Memory B cell (primary cell): ENCODE data around the gene APOBEC3C.
"Not testable (repeated sequence)": the region's sequence is repeated elsewhere in the genome, so short reads cannot be mapped to it uniquely, and the experiment has no call there.

Source experiments
- ATAC-seq: fragments of 150-1000 bp; cut with Tn5 transposase; 2 replicates; pipeline ENCODE4 v1.10.0; 2021; ENCODE audit warnings: low read depth, mild to moderate bottlenecking, moderate library complexity
- DNase-seq, 2 donors: peaks; one replicate each; pipeline ENCODE4 v3.0.0; 2022; ENCODE audit warnings: low spot score in 2 of 2
- H3K27ac Mint-ChIP-seq: one replicate; pipeline ENCODE4 v1.8.0; 2022; ENCODE audit warnings: mild to moderate bottlenecking, moderate library complexity, mixed read lengths
- H3K27me3 Mint-ChIP-seq: one replicate; pipeline ENCODE4 v1.8.0; 2022; ENCODE audit warnings: mixed read lengths
- H3K36me3 Mint-ChIP-seq: one replicate; pipeline ENCODE4 v1.8.0; 2022; ENCODE audit warnings: mild to moderate bottlenecking, mixed read lengths
- H3K4me1 Mint-ChIP-seq: one replicate; pipeline ENCODE4 v1.8.0; 2022; ENCODE audit warnings: mixed read lengths
- H3K4me3 Mint-ChIP-seq: one replicate; pipeline ENCODE4 v1.8.0; 2022; ENCODE audit warnings: mild to moderate bottlenecking, moderate library complexity, mixed read lengths
- H3K9me3 Mint-ChIP-seq: one replicate; pipeline ENCODE4 v1.8.0; 2022; ENCODE audit warnings: mixed read lengths

The APOBEC3C gene

DNA sequence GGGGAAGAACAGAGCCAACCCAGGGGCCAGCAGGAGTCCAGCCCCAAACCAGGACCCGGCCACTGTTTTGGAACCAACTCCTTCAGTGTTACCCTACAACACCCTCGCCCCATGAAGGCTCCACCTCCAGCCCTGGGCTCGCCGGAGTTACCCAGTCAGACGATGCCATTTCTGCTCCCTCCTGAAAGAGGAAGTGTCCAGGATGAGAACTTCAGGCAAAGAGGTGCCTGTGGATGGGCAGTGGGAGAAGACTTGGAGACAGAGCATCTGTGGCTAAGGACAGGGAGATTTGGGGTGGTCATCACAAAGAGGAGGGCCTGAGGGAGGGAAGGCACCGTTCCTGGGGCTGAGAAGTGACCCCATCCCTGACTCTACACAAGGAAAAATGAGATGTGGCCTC lies 18.0 kb upstream of the APOBEC3C start:
- H3K27me3 Mint-ChIP-seq: peaks cover 20% of the 10 kb centered on the region
- ATAC-seq: no peak

DNA sequence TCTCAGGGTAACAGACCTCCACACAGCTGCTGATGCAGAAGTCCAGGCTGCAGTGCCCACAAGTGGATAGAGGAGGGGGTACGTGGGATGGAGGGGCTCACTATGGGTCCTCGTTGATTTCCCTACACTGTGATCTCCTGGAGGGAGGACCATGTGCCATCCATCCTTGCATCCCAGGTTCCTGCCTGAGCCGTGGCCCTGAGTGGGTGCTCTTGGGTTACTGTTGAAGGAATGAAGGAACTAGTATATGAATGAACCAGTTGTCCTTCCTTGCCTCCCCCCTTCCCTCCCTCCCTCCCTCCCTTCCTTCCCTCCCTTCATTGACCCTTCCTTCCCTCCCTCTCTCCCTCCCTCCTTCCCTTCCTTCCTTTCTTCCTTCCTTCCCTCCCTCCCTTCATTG lies 16.5 kb upstream of the APOBEC3C start:
- no peak overlapping the region for H3K4me3 Mint-ChIP-seq
- peaks cover 2% of the 10 kb centered on the region for H3K36me3 Mint-ChIP-seq
- H3K27ac Mint-ChIP-seq: no peak overlapping the region
- DNase-seq: no peak
- H3K27me3 Mint-ChIP-seq: peaks cover 20% of the 10 kb centered on the region
- ATAC-seq: no peak
- peaks cover 3% of the 10 kb centered on the region for H3K9me3 Mint-ChIP-seq
- peaks cover 6% of the 10 kb centered on the region for H3K4me1 Mint-ChIP-seq

More for the DNA sequence above, 18.0 kb upstream of the APOBEC3C start:
- Mint-ChIP-seq H3K36me3 (peaks cover 2% of the 10 kb centered on the region), H3K27ac (no peak overlapping the region), H3K4me1 (peaks cover 6% of the 10 kb centered on the region), H3K9me3 (peaks cover 3% of the 10 kb centered on the region), H3K4me3 (no peak overlapping the region)
- DNase-seq: no peak

DNA sequence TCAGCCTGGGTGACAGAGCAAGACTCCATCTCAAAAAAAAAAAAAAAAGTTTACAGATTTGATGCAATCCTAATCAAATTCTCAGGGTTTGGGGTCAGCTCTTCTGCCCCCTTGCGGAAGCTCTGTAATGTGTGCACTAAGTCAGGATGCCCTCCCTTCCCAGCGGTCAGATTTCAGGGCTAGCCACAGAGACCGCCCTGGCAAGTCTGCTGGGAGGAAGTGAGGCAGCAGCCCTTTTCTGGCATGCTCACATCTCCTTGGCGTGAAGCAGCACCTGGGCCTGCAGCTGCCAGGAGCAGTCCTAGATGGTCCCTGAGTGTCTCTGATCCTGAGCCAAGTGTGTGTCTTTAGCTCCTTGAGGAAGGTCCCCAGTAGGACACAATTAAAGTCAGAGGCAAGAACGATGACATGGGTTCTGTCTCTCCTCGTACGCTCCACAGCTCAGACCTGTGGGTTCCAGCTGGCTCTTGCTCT lies 10.9 kb upstream of the APOBEC3C start:
- ATAC-seq (peak; percentile 83), DNase-seq (peak; percentile 59 to 62)
- no peak overlapping the region for H3K27ac Mint-ChIP-seq
- no peaks in the 10 kb centered on the region for H3K9me3 Mint-ChIP-seq
- H3K4me1 Mint-ChIP-seq: no peaks in the 10 kb centered on the region
- peaks cover 2% of the 10 kb centered on the region for H3K36me3 Mint-ChIP-seq
- peaks cover 2% of the 10 kb centered on the region for H3K27me3 Mint-ChIP-seq
- H3K4me3 Mint-ChIP-seq: no peak overlapping the region

DNA sequence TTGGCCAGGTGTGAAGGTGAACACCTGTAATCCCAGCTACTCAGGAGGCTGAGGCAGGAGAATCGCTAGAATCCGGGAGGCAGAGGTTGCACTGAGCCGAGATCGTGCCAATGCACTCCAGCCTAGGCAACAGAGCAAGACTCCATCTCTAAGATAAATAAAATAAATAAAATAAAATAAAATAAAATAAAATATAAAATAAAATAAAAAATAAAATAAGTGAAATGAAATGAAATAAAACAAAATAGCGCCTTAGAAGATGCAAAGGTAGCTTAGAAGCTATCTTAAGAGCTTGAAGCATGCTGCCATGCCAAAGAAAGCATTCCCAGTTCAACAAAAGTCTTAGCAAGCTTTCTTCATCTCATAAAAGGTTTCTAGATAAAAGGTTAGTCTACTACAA lies 6.9 kb upstream of the APOBEC3C start:
- no peaks in the 10 kb centered on the region for H3K4me1 Mint-ChIP-seq
- H3K4me3 Mint-ChIP-seq: no peak overlapping the region
- DNase-seq (no peak), ATAC-seq (no peak)
- H3K9me3 Mint-ChIP-seq: no peaks in the 10 kb centered on the region
- no peaks in the 10 kb centered on the region for H3K27me3 Mint-ChIP-seq
- H3K36me3 Mint-ChIP-seq: no peaks in the 10 kb centered on the region
- H3K27ac Mint-ChIP-seq: no peak overlapping the region

DNA sequence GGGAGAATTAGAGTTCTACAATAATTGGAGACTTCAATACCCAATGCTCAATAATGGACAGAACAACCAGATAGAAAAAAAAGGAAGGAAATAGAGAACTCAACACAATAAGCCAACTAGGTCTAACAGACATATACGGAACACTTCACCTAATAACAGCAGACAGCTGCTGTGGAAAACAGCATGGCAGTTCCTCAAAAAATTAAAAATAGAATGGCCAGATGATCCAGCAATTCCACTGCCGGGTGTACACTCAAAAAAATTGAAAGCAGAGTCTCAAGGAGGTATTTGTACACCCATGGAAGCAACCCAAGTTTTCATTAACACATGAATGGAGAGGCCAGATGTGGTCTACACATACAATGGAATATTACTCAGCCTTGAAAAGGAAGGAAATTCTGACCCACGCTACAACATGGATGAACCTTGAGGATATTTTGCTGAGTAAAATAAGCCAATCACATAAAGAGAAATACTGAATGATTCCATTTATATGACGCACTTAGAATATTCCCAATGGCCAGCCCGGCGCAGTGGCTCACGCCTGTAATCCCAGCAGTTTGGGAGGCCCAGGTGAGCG lies 5.7 kb upstream of the APOBEC3C start:
- H3K4me3 Mint-ChIP-seq, H3K36me3 Mint-ChIP-seq, H3K27me3 Mint-ChIP-seq, H3K4me1 Mint-ChIP-seq, DNase-seq, H3K27ac Mint-ChIP-seq, H3K9me3 Mint-ChIP-seq, ATAC-seq: not testable (repeated sequence)

DNA sequence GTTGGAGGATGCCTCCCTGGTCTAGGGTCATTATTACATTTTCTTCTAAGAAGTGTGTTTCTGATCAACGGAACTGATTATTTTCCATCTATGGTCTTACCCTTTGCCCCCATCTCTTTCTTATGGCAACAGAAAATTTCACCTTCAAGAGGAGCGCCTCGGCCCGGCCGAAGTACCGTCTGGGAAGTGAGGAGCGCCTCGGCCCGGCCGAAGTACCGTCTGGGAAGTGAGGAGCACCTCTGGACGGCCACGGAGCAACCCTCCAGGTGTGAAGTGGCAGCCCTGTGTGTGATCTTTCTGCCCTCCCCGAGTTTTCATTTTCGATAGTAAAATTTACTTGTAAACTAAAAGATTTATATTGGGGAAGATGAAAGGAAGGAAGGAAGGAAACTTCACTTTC lies 3.1 kb upstream of the APOBEC3C start:
- no peaks in the 10 kb centered on the region for H3K27me3 Mint-ChIP-seq
- DNase-seq (no peak), ATAC-seq (no peak)
- H3K4me3 Mint-ChIP-seq: no peak overlapping the region
- H3K36me3 Mint-ChIP-seq: no peaks in the 10 kb centered on the region
- no peak overlapping the region for H3K27ac Mint-ChIP-seq
- H3K4me1 Mint-ChIP-seq: peaks cover 9% of the 10 kb centered on the region
- H3K9me3 Mint-ChIP-seq: no peaks in the 10 kb centered on the region

DNA sequence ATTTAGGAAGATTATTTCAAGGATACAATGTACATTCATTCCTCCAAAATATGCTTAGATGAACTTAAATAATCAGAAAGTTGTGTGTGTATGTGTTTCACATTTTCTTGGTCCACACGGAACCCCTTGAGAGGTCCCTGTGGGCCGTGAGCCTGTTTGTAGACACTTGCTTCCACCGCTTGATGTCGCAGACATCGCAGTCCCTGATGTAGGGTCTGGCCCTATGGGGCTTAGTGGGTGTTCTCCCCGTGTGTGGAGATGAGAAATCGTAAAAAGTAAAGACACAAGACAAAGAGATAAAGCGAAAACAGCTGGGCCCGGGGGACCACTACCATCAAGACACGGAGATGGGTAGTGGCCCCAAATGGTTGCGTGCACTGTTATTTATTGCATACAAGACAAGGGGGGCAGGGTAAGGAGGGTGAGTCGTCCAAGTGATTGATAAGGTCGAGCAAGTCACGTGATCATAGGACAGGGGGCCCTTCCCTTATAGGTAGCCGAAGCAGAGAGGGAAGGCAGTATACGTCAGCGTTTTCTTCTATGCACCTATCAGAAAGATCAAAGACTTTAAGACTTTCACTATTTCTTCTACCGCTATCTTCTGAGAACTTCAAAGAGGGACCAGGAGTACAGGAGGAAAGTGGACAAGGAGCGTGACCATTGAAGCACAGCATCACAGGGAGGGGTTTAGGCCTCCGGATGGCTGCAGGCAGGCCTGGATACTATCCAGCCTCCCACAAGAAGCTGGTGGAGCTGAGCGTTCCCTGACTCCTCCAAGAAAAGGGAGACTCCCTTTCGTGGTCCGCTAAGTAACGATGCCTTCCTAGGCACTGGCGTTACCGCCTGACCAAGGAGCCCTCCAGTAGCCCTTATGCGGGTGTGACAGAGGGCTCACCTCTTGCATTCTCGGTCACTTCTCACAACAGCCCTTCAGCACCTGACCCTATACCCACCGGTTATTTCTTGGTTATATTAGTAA lies 1.2 kb upstream of the APOBEC3C start:
- Mint-ChIP-seq H3K4me1 (peaks cover 19% of the 10 kb centered on the region), H3K27ac (peak overlapping the region; percentile 95)

DNA sequence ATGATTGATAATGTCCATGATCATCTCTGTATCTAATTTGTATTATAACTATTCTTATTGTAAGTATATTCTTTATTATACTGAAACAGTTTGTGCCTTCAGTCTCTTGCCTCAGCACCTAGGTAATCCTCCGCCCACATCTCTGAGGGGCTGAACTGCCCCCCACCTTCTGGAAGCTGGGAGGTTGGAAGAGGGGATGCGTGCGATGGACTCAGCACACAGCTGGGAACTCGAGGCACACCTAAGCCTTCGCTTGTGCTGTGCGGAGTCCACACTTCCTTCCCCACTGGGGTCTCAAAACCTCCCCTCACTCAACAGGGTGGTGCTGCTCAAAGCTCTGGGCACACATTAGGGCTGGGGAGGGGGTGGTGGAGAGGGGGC lies 506 bp upstream of the APOBEC3C start:
- Mint-ChIP-seq H3K27ac (peak overlapping the region; percentile 95), H3K4me3 (peak overlapping the region; percentile 100), H3K36me3 (peaks cover 11% of the 10 kb centered on the region), H3K4me1 (peaks cover 23% of the 10 kb centered on the region)
- peak; percentile 24 for ATAC-seq
- not testable (repeated sequence) for DNase-seq, H3K27me3 Mint-ChIP-seq, H3K9me3 Mint-ChIP-seq

More for the DNA sequence above, 1.2 kb upstream of the APOBEC3C start:
- Mint-ChIP-seq H3K9me3 (no peaks in the 10 kb centered on the region), H3K4me3 (peak overlapping the region; percentile 8), H3K36me3 (peaks cover 7% of the 10 kb centered on the region), H3K27me3 (no peaks in the 10 kb centered on the region)
- no peak for ATAC-seq
- DNase-seq: no peak

DNA sequence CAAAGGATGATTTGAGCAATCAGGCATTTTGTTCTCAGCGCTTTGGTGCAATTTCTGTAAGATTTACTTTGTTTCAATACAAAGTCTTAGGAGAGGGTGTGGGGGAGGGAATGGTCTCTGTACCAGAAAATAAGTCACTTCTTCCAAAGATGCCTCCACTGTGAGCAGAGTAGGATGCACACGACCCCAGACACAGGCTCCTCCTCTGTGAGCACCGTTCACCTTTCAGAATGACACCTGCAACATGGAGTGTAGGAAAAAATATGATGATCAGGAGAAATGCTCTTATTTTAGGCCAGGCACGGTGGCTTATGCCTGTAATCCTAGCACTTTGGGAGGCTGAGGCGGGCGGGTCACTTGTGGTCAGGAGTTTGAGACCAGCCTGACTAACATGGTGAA lies 665 bp downstream of the APOBEC3C start:
- not testable (repeated sequence) for DNase-seq, H3K27me3 Mint-ChIP-seq, H3K9me3 Mint-ChIP-seq, ATAC-seq
- Mint-ChIP-seq H3K27ac (peak overlapping the region; percentile 95), H3K4me1 (peaks cover 26% of the 10 kb centered on the region), H3K4me3 (peak overlapping the region; percentile 100), H3K36me3 (peaks cover 11% of the 10 kb centered on the region)

DNA sequence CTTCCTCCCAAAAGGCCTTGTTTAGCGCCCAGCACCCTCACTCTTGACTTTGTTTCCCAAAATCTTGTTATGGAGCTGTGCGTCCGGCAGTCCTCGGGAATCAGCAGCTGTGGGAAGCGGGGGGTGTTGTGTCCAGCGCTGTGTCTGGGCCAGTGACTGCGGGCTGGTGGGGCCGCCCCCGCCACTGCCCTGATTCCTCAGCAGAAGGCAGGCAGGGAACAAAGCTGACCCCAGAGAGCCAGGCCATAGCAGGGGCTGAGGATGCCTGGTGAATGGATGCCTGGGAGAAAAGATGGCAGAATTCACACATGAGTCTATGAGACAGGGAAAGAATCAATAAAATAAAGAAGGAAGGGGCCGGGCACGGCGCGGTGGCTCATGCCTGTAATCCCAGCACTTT lies 2.5 kb downstream of the APOBEC3C start:
- H3K4me1 Mint-ChIP-seq: peaks cover 33% of the 10 kb centered on the region
- peak overlapping the region; percentile 20 for H3K27ac Mint-ChIP-seq
- ATAC-seq: no peak
- no peak for DNase-seq
- no peaks in the 10 kb centered on the region for H3K27me3 Mint-ChIP-seq
- H3K9me3 Mint-ChIP-seq: no peaks in the 10 kb centered on the region
- H3K4me3 Mint-ChIP-seq: peak overlapping the region; percentile 8
- H3K36me3 Mint-ChIP-seq: peaks cover 11% of the 10 kb centered on the region

DNA sequence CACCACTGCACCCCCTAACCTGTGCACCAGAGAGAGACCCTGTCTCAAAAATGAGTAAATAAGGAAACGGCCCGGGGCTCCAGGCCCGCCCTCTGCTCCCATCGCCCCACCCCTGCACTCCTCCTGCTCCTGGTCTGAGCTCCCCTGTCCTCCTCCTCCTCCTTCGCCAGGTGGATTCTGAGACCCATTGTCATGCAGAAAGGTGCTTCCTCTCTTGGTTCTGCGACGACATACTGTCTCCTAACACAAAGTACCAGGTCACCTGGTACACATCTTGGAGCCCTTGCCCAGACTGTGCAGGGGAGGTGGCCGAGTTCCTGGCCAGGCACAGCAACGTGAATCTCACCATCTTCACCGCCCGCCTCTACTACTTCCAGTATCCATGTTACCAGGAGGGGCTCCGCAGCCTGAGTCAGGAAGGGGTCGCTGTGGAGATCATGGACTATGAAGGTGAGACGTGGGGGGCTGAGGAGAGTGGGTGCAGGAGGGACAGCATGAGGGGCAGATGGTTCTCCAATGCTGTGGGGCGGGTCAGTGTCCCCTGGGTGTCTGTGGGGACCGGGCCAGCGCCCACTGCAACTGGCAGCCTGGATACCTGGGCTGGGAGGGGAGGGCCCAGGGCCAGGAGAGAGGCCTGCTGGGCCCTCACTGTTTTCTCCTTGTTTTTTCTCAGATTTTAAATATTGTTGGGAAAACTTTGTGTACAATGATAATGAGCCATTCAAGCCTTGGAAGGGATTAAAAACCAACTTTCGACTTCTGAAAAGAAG lies 3.7 kb downstream of the APOBEC3C start:
- Mint-ChIP-seq H3K9me3 (no peaks in the 10 kb centered on the region), H3K4me1 (peaks cover 37% of the 10 kb centered on the region), H3K27me3 (no peaks in the 10 kb centered on the region), H3K27ac (peak overlapping the region; percentile 78), H3K4me3 (peak overlapping the region; percentile 47), H3K36me3 (peaks cover 11% of the 10 kb centered on the region)
- no peak for DNase-seq
- ATAC-seq: no peak

DNA sequence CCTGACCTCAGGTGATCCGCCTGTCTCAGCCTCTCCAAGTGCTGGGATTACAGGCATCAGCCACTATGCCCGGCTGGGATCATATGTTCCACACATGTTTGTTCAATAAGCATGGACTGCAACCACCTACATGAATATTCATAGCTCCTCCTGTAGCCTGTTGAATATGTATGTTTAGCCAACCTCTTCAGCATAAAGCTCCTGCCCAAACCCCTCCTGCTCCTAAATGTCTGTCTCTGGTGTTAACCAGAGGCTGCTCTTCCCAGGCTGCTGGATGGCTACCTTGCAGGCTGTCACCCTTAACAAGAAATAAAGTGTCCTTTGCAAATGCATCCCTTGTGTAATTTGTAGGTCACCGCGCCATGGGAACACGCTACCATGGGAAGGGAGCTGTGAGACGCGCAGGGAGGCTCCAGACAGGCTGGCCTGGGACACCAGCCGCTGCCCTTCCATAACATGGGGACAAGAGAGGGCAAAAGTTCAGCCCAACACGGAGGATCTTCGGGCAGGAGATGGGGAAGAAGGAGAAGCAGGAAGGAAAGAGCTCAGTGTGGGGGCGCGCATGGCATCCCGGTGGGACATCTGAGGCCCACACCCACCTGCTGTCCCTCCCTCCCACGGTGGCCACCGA lies 6.1 kb downstream of the APOBEC3C start:
- not testable (repeated sequence) for ATAC-seq, H3K27me3 Mint-ChIP-seq, DNase-seq, H3K9me3 Mint-ChIP-seq
- H3K4me1 Mint-ChIP-seq: peaks cover 38% of the 10 kb centered on the region
- H3K36me3 Mint-ChIP-seq: peaks cover 16% of the 10 kb centered on the region
- H3K4me3 Mint-ChIP-seq: peak overlapping the region; percentile 95
- H3K27ac Mint-ChIP-seq: peak overlapping the region; percentile 90

DNA sequence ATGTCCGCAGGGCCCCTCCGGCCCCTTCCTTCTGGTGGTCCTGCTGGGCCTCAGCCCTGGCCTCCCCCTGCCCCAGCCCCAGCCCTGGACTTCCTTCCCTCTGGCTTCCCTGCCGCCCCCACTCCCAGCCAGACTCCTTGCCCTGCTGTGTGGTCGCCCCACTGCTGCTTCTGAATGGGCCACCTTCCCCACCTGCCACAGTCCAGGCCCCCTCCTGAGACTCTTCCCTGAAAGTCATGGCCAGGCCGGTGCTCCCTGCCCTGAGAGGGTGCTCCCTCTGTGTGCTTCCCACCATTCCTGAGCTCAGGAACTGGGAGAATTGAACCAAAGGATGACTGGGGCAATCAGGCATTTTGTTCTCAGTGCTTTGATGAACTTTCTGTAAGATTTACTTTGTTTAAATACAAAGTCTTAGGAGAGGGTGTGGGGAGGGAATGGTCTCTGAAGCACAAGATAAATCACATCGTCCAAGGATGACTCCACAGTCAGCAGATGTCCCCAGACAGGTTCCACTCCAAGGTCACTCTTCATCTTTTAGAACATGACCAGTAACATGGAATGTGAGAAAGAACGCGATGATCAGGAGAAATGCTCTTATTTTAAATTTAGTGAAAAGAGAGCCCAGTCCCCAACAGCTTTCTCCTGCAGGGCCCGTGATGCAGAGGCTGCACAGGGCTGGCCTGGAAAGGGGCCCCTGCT lies 7.6 kb downstream of the APOBEC3C start:
- no peak for ATAC-seq
- peak overlapping the region; percentile 95 for H3K4me3 Mint-ChIP-seq
- H3K36me3 Mint-ChIP-seq: peaks cover 19% of the 10 kb centered on the region
- DNase-seq: no peak
- H3K4me1 Mint-ChIP-seq: peaks cover 39% of the 10 kb centered on the region
- no peaks in the 10 kb centered on the region for H3K9me3 Mint-ChIP-seq
- peak overlapping the region; percentile 90 for H3K27ac Mint-ChIP-seq
- H3K27me3 Mint-ChIP-seq: no peaks in the 10 kb centered on the region
